GM11168 (cell line): ENCODE measurements around the gene PPP2R2D.

Experiments used
- in situ Hi-C: fragments of 300-500 bp; cut with MboI; formaldehyde crosslinking; loops from one replicate; pipeline ENCODE4 v1.12.0; 2022; ENCODE audit warnings: low sequenced_read_pairs; ENCODE audit not compliant: unreplicated experiment

PPP2R2D gene

GRCh38 chr10:131900350-131901152 is at the start of gene PPP2R2D:
Gene PPP2R2D, plus strand, starts transcription at chr10:131901008. Its CDS starts 141 bp downstream, at chr10:131901149.
- in situ Hi-C loops: no loop called here

- in situ Hi-C loops: no loop called here
Observed at GRCh38 chr10:131851346-131851745, 49.5 kb upstream of the PPP2R2D start.

- in situ Hi-C loops: no loop called here
Observed at GRCh38 chr10:131852176-131852822, 48.5 kb upstream of the PPP2R2D start.

GRCh38 chr10:131852823-131853609 is 47.8 kb upstream of the PPP2R2D start:
- in situ Hi-C loops: no loop called here

DNA sequence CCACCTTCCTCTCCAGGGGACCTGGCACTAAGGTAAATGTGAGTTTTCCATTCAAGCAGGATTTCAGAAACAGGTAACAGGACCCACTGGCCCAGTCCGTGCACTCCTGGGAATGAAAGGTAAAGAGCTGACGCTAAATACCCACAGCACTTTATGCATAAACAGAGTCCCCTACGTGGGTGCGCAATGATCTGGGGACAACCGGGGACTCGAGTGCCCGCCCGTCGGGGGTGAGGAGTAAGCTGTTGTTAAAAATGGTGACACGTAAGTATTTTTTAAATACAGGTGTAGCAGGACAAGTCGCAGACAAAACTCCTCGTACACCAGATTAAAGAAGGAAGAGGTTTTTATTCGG is 47.2 kb upstream of the PPP2R2D start:
- in situ Hi-C loops: no loop called here

DNA sequence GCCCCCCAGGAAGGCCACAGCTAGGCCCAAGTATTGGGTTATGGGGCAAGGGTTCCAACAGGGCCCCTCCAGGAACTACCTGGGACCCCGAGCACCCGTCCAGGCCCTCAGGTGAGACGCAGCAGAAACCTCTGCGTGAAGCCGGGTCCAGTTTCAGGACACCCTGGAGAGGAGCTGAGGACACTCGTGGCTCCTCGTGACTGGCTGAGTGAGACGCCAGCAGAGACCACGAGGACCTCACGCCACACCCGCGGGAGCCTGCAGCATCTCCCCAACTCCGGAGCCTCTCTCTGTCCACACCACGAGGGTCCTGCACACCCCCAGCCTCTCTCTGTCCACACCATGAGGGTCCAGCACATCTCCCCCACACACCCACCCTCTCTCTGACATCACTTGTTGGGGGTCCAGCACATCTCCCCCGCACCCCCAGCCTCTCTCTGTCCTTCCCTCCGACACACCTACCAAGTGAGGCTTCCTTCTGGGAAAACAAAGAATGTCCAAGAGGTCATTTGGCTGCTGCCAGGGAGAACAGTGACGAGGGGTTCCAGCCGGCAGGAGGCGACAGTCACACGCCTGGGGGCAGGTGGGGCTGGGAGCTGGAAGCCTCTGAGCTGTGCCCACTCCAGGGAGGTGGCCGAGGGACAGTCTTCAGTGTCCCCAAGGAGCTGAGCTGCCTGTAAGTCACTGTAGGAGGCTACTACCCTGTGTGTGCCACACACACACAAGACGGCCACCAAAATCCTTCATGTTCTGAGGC is 46.1 kb upstream of the PPP2R2D start:
- in situ Hi-C loops: no loop called here

- in situ Hi-C loops: no loop called here
Observed at GRCh38 chr10:131855461-131856401, 45.1 kb upstream of the PPP2R2D start.

GRCh38 chr10:131856441-131857094 is 44.2 kb upstream of the PPP2R2D start:
- in situ Hi-C loops: no loop called here

DNA sequence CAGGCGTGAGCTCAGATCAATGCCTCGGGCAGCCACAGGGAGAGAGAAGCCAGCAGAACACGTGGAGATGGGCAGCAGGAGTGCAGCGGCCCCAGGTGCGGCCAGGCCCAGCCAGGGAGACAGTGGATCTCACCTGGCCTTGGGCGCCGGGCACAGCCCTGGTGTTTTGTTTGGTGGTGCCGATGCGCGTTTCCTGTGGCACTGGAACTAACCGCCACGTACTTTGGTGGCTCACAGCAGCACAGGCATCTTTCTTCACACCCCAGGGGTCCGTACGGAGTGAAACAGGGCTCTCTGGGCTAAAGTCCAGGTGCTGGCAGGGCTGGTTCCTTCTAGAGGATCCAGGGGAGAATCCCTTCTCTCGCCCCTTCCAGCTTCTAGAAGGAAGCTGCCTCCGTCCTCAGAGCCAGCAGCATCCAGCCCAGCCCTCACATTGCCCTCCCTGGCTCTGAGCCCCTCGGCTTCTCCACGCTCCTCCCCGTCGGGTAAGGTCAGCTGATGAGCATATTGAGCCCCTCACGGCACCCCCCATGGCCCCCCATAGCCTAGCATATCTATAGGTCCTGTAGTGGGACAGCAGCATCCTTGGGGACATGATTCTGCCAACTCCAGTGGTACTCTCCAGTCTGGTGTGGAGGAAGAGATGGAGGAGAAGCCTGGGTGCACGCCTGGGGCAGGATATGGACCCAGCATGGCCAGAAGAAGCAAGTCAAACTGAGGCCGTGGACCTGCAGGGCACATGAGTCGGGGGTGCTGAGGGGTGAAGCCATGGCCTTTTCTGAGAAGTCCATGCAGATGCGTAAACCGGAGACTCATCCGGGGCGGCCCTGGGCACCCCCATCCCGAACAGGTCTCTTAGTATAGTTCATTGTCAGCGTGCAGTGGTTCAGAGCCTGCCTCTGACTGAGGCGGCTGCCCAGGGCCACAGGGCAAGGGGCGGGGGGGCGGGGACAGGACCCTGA is 43.4 kb upstream of the PPP2R2D start:
- in situ Hi-C loops: no loop called here

GRCh38 chr10:131858118-131858515 is 42.7 kb upstream of the PPP2R2D start:
- in situ Hi-C loops: no loop called here

GRCh38 chr10:131858583-131859340 is 42.0 kb upstream of the PPP2R2D start:
- in situ Hi-C loops: no loop called here

GRCh38 chr10:131859341-131860020 is 41.3 kb upstream of the PPP2R2D start:
- in situ Hi-C loops: no loop called here

- in situ Hi-C loops: no loop called here
Observed at GRCh38 chr10:131860311-131860710, 40.5 kb upstream of the PPP2R2D start.

- in situ Hi-C loops: no loop called here
Observed at GRCh38 chr10:131860806-131861440, 39.9 kb upstream of the PPP2R2D start.

GRCh38 chr10:131862548-131862947 is 38.3 kb upstream of the PPP2R2D start:
- in situ Hi-C loops: no loop called here
